Effector memory CD8-positive, alpha-beta T cell (primary cell): Measurements from ENCODE around the gene STOX1.
A peak's percentile ranks its signal among the peaks of the same experiment; 100 is the strongest.
"Not testable (repeated sequence)": the region's sequence is repeated elsewhere in the genome, so short reads cannot be mapped to it uniquely, and the experiment has no call there.

Source experiments
- ATAC-seq: fragments of 150-1000 bp; cut with Tn5 transposase; replicated peaks from 2 replicates; pipeline ENCODE4 v1.10.0; 2021; ENCODE audit warnings: mild to moderate bottlenecking, moderate library complexity
- DNase-seq, 3 experiments: peaks; one replicate each; pipeline ENCODE4 v3.0.0; 2021
- H3K27ac Mint-ChIP-seq, 2 donors: one replicate each; pipeline ENCODE4 v1.8.0; 2022; ENCODE audit warnings: mild to moderate bottlenecking in 2 of 2, mixed read lengths in 2 of 2, moderate library complexity in 2 of 2
- H3K27me3 Mint-ChIP-seq, 2 donors: one replicate each; pipeline ENCODE4 v1.8.0; 2022; ENCODE audit warnings: mixed read lengths in 2 of 2
- H3K36me3 Mint-ChIP-seq: one replicate; pipeline ENCODE4 v1.8.0; 2022; ENCODE audit warnings: mild to moderate bottlenecking, moderate library complexity, mixed read lengths; ENCODE audit not compliant: insufficient read depth
- H3K4me1 Mint-ChIP-seq, 2 donors: one replicate each; pipeline ENCODE4 v1.8.0; 2022; ENCODE audit warnings: low read depth in 2 of 2, mixed read lengths in 2 of 2
- H3K4me3 Mint-ChIP-seq, 2 donors: one replicate each; pipeline ENCODE4 v1.8.0; 2022; ENCODE audit warnings: mild to moderate bottlenecking in 2 of 2, mixed read lengths in 2 of 2, moderate library complexity in 2 of 2
- H3K9me3 Mint-ChIP-seq, 2 donors: one replicate each; pipeline ENCODE4 v1.8.0; 2022; ENCODE audit warnings: mixed read lengths in 2 of 2

The STOX1 gene

DNA sequence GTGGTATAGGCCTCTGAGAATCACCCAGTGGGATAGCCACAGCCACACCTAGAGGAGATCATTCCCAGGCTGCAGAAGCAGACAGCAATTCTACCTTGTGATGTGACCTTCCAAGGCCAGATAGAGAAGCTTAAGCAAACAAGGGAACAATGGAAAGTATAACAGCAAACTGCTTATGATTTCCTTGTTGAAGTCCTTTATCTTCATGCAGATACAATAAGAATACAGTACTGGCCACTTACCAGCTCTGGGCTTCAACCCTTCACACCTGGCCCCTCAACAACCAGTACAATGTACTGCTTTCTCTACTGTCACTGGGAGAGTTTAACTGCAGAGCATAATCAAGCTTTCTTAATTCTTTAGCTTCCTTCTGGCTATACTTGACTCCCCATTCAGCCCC lies 51.2 kb downstream of the STOX1 start:
- DNase-seq (no peak), ATAC-seq (no peak)
- Mint-ChIP-seq H3K4me1 (no peaks in the 10 kb centered on the region), H3K9me3 (no peaks in the 10 kb centered on the region), H3K27me3 (no peaks in the 10 kb centered on the region), H3K27ac (no peak overlapping the region), H3K36me3 (no peaks in the 10 kb centered on the region), H3K4me3 (no peak overlapping the region)

DNA sequence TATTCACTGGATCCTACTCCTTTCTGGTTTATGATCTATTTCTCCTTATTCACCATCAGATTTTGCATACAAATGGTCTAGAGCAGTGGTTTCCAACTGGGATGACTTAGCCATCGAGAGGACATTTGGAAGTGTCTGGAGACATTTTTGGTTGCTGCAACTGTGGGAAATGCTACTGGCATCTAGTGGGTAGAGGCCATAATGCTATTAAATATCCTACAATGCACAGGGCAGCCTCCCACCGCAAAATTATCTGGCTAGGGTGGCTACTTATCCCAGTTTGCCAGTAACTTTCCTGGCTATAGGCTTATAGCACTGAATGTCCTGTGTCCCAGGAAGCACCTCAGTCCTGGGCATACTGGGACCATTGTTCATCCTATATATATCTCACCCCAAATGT lies 52.3 kb downstream of the STOX1 start:
- no peaks in the 10 kb centered on the region for H3K9me3 Mint-ChIP-seq
- no peak overlapping the region for H3K27ac Mint-ChIP-seq
- DNase-seq = no peak
- no peaks in the 10 kb centered on the region for H3K27me3 Mint-ChIP-seq
- no peak overlapping the region for H3K4me3 Mint-ChIP-seq
- no peaks in the 10 kb centered on the region for H3K36me3 Mint-ChIP-seq
- no peaks in the 10 kb centered on the region for H3K4me1 Mint-ChIP-seq
- ATAC-seq = no peak

DNA sequence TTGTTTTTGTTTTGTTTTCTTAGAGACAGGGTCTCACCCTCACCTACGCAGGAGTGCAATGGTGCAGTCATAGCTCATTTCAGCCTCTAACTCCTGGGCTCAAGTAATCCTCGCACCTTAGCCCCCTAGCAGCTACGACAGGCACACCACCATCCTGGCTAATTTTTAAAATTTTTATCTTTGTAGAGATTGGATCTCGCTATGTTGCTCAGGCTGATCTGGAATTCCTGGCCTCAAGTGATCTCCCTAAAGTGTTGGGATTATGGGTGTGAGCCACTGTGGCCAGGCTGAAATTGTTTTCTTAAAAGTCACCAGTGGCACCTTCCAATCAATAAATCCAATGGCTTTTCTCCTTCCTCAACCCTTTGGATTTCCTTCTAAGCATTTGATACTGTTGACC lies 52.9 kb downstream of the STOX1 start:
- DNase-seq (no peak), ATAC-seq (no peak)
- Mint-ChIP-seq H3K36me3 (no peaks in the 10 kb centered on the region), H3K4me1 (no peaks in the 10 kb centered on the region), H3K27me3 (no peaks in the 10 kb centered on the region), H3K27ac (no peak overlapping the region), H3K9me3 (no peaks in the 10 kb centered on the region), H3K4me3 (no peak overlapping the region)

DNA sequence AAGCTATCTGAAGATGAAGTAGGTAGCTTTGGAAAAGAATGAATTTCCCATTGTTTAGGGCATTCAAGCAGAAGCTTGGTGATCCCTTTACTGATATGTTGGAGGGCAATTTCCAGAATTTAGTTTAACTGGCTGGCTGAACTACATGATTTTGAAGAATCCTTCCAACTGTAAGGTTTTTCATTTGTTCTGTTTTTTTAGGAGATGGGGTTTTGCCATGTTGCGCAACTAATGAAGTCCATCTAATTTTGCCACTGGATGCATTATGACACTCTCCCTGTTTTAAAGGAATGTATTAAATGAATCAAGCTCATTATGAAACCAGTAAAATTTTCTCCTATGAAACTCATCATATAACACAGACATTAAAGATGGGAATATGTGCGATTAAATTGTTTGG lies 67.7 kb downstream of the STOX1 start:
- no peak overlapping the region for H3K4me3 Mint-ChIP-seq
- no peaks in the 10 kb centered on the region for H3K36me3 Mint-ChIP-seq
- DNase-seq = no peak
- no peak for ATAC-seq
- peaks cover 6% of the 10 kb centered on the region in 2 donors for H3K27me3 Mint-ChIP-seq
- peaks cover 2% of the 10 kb centered on the region in 2 donors for H3K4me1 Mint-ChIP-seq
- H3K27ac Mint-ChIP-seq = no peak overlapping the region
- H3K9me3 Mint-ChIP-seq = no peaks in the 10 kb centered on the region

DNA sequence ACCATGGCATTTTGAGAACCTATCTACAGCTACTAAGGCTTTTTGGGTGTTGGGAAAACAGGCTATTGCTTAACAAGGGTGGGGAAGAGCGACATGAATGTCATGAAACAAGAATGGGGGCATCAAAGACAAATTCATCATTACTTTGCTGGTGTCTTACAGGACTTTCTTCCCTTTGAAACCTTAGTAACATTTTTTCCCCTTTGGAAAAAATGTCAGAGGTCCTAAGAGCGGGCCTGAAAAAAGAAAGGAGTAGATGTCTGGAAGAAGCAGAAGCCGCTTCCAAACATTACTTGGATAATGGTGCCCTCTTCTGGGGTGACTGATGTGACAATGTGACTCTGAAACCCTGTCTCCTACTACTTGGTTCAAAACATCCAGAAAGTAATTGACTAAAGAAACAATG lies 70.0 kb downstream of the STOX1 start:
- peaks cover 12 to 18% of the 10 kb centered on the region in 2 donors for H3K4me1 Mint-ChIP-seq
- H3K27ac Mint-ChIP-seq = no peak overlapping the region
- H3K4me3 Mint-ChIP-seq = no peak overlapping the region
- peaks cover 6% of the 10 kb centered on the region in 2 donors for H3K27me3 Mint-ChIP-seq
- ATAC-seq = no peak
- H3K36me3 Mint-ChIP-seq = peaks cover 11% of the 10 kb centered on the region
- DNase-seq = peak; percentile 5 to 13 (median 7)
- no peaks in the 10 kb centered on the region for H3K9me3 Mint-ChIP-seq

DNA sequence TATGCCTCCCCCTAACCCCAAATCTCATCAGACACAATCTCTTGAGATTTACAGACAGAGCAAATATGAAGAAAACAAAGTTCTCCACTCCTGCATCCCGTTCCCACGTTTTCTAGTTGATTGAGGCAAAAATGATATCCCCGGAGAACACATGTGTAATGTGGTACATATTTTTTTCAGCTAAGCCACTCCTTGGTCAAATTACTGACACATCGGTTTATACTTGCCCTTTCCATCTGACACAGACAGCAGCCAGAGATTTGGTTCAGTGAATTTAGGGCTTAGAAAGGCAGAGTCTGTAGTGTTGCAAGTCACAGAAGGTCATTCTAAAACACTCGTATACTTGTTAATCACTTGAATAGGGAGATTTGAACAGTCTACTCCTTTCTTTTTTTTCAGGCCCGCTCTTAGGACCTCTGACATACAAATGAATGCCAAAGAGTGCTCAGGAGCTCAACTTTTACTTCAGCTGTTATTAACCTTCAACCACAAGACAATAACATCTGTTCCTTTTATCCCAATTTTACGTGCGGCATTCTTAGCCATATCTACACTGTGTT lies 71.9 kb downstream of the STOX1 start:
- Mint-ChIP-seq H3K4me3 (peak overlapping the region; percentile 41 to 97), H3K4me1 (peaks cover 20 to 31% of the 10 kb centered on the region in 2 donors), H3K9me3 (no peaks in the 10 kb centered on the region), H3K27me3 (peaks cover 0 to 6% of the 10 kb centered on the region in 2 donors), H3K36me3 (peaks cover 17% of the 10 kb centered on the region), H3K27ac (no peak overlapping the region)
- no peak for ATAC-seq
- no peak for DNase-seq

DNA sequence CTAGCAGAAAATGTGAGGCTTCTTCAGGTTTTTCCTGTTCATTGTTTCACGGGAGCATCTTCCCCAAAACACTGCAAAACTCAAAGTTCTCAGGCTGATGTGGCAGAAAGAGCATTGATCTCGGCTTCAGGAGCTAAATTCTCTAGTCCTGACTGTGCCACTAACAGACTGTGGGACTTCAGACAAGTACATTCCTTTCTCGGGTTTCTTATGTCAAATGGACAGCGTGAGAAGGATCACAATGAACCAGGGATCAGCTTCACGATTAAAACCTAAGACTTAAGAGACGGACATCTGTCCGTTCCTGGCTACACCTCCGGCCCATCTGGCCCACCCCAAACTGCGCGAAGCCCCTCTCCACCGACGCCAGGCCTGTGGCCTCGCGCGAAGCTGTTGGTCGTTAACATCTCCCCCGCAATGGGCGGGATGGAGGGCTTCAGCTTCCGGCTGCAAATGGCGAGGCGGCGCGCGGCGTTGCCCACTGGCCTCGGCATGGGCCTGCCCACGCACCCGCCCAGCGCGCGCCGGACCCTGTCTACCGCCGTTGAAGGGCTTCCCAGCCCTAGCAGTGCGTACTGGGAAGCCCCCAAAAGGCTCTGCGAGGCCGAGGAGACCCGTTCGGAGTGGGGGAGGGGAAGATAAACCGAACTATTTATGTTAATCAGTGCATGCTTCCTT lies 73.2 kb downstream of the STOX1 start:
- peaks cover 0 to 6% of the 10 kb centered on the region in 2 donors for H3K27me3 Mint-ChIP-seq
- no peaks in the 10 kb centered on the region for H3K9me3 Mint-ChIP-seq
- H3K4me3 Mint-ChIP-seq = peak overlapping the region; percentile 97 to 100
- DNase-seq (no peak), ATAC-seq (no peak)
- H3K36me3 Mint-ChIP-seq = peaks cover 17% of the 10 kb centered on the region
- peaks cover 21 to 33% of the 10 kb centered on the region in 2 donors for H3K4me1 Mint-ChIP-seq
- peak overlapping the region; percentile 100 for H3K27ac Mint-ChIP-seq

DNA sequence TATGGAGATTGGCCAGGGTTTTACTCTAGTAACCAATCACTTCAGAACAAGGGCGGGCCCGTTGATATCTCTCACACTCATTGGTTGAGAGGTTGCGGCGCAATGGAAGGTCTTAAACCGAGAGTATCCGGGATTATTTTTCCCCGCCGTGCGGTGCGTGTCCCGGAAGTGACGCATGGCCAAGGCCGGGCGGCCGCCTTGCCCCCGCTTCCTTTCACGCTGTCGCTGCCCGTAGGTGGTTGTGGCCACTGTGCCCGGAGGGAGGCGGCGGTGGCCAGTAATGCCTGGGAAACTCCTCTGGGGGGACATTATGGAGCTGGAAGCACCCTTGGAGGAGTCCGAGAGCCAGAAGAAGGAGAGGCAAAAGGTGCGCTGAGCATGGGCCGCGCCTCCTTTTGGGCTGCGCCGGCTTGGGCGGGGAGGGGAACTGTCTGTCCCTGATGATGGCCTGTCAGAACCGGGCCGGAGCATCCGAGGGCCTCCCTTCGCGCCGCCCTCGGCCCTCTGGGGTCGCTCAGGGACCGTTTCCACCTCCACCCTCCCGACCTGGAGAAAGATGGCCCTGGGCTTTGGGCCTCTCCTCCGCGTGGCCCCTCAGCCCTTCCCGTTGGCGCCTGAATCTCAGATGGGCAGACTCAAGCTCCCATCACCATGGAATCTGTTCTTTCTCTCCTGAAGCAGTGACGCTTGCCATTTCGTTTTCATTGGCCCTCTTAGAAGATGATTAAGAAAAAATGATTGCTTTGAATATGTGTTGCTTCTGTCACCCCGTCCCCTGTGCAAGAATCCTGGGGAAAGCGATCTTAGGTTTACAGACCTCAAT lies 74.0 kb downstream of the STOX1 start, which contains the start of gene DDX50:
DDX50 (plus strand) TSS at position 211 of the 823 bp plus-strand sequence; CDS start at position 281, 70 bp downstream.
- ATAC-seq (peak; percentile 92), DNase-seq (peak; percentile 92 to 94 (median 93))
- peak within 1 kb of the TSS; percentile 97 to 100 for H3K4me3 Mint-ChIP-seq
- peaks cover 0 to 6% of the 10 kb centered on the region in 2 donors for H3K27me3 Mint-ChIP-seq
- no peaks in the 10 kb centered on the region for H3K9me3 Mint-ChIP-seq
- H3K27ac Mint-ChIP-seq = peak within 1 kb of the TSS; percentile 100
- peaks cover 22 to 36% of the 10 kb centered on the region in 2 donors for H3K4me1 Mint-ChIP-seq
- peaks cover 21% of the 10 kb centered on the region for H3K36me3 Mint-ChIP-seq

DNA sequence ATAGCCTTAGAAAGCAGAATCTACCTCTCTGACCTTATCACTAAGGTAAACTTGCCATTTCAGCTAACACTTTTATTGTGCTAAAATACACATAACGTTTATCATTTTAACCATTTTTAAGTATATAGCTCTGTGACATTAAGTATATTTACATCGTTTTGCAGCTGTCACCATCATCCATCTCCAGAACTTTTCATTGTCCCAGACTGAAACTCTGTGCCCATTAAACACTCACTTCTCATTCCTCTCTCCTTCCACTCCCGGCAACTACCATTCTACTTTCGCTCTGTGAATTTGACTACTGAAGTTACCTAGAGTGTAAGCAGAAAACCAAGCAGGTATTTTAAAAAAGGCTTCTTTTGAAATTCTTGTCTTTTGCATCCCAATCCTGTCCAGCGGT lies 75.1 kb downstream of the STOX1 start:
- H3K9me3 Mint-ChIP-seq = no peaks in the 10 kb centered on the region
- H3K4me3 Mint-ChIP-seq = peak overlapping the region; percentile 97 to 100
- DNase-seq = no peak
- peaks cover 29 to 43% of the 10 kb centered on the region in 2 donors for H3K4me1 Mint-ChIP-seq
- no peak for ATAC-seq
- peaks cover 31% of the 10 kb centered on the region for H3K36me3 Mint-ChIP-seq
- peaks cover 0 to 6% of the 10 kb centered on the region in 2 donors for H3K27me3 Mint-ChIP-seq
- peak overlapping the region; percentile 100 for H3K27ac Mint-ChIP-seq

DNA sequence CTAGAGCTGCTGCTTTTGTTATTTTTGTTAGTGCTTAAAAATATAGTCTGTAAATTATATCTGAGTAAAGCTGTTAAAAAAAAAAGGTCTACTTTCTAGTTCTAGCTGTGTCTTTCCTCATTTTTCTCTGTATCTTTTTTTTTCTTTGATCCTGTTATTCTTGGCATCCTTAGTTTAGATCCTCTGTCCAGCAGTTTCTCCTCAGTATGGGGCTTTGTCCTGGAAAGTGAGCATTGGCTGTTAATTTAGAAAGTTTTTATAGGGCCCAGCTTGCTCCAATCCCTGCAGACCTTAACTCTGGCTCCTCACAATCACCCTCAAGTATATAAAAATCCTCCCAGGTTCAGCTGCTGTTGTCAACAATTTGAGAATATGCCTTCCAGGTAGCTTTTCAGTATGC lies 97.3 kb downstream of the STOX1 start:
- no peak for ATAC-seq
- H3K9me3 Mint-ChIP-seq = no peaks in the 10 kb centered on the region
- peaks cover 53% of the 10 kb centered on the region for H3K36me3 Mint-ChIP-seq
- peak overlapping the region in 1 of 2 donors; percentile 38 for H3K27ac Mint-ChIP-seq
- H3K27me3 Mint-ChIP-seq = no peaks in the 10 kb centered on the region
- DNase-seq = no peak
- H3K4me3 Mint-ChIP-seq = no peak overlapping the region
- H3K4me1 Mint-ChIP-seq = peaks cover 3 to 16% of the 10 kb centered on the region in 2 donors

DNA sequence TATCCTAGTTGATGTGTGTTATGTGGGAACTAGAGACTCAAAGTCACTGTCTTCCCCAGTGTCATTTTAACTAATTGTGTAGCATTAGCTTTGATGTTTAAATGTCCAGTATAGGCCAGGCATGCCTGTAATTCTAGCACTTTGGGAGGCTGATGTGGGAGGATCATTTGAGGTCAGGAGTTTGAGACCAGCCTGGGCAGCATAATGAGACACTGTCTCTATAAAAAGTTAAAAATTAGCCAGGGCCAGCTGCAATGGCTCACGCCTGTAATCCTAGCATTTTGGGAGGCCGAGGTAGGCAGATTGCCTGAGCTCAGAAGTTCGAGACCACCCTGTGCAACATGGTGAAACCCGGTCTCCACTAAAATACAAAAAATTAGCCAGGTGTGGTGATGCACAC lies 98.2 kb downstream of the STOX1 start:
- Mint-ChIP-seq H3K4me3 (no peak overlapping the region), H3K9me3 (no peaks in the 10 kb centered on the region), H3K36me3 (peaks cover 50% of the 10 kb centered on the region), H3K27ac (peak overlapping the region in 1 of 2 donors; percentile 52), H3K4me1 (peaks cover 3 to 19% of the 10 kb centered on the region in 2 donors), H3K27me3 (no peaks in the 10 kb centered on the region)
- DNase-seq (no peak), ATAC-seq (no peak)

DNA sequence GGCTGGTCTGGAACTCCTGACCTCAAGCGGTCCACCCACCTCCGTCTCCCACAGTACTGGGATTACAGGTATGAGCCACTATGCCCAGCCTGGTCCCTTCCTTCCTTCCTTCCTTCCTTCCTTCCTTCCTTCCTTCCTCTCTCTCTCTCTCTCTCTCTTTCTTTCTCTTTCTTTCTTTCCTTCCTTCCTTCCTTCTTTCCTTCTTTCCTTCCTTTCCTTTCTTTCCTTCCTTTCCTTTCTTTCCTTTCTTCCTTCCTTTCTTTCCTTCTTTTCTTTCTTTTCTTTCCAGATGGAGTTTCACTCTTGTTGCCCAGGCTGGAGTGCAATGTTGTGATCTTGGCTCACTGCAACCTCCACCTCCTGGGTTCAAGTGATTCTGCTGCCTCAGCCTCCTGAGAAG lies 101.8 kb downstream of the STOX1 start:
- peaks cover 5 to 27% of the 10 kb centered on the region in 2 donors for H3K4me1 Mint-ChIP-seq
- H3K27me3 Mint-ChIP-seq, H3K9me3 Mint-ChIP-seq, DNase-seq, ATAC-seq, H3K27ac Mint-ChIP-seq, H3K4me3 Mint-ChIP-seq: not testable (repeated sequence)
- H3K36me3 Mint-ChIP-seq = peaks cover 58% of the 10 kb centered on the region

DNA sequence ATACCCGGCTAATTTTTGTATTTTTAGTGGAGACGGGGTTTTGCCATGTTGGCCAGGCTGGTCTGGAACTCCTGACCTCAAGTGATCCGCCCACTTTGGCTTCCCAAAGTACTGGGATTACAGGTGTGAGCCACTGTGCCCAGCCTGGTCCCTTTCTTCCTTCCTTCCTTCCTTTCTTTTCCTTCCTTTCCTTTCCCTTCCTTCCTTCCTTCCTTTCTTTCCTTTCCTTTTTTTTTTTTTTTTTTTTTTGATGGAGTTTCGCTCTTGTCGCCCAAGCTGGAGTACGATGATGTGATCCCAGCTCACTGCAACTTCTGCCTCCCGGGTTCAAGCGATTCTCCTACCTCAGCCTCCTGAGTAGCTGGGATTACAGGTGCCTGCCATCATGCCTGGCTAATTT lies 102.6 kb downstream of the STOX1 start:
- not testable (repeated sequence) for H3K9me3 Mint-ChIP-seq, H3K4me3 Mint-ChIP-seq, DNase-seq, H3K27me3 Mint-ChIP-seq, ATAC-seq
- Mint-ChIP-seq H3K4me1 (peaks cover 5 to 20% of the 10 kb centered on the region in 2 donors), H3K36me3 (peaks cover 55% of the 10 kb centered on the region), H3K27ac (peak overlapping the region in 1 of 2 donors; percentile 86)
